Natural killer cell (primary cell): Measurements from ENCODE around the gene SOX13. TPM values are rescaled to one million over a fixed set of nuclear protein-coding genes. Genes with fewer than 3 reads are reported as not detected.
A peak's percentile ranks its signal among the peaks of the same experiment; 100 is the strongest.

Experiments used
- ATAC-seq, 3 donors: fragments of 150-1000 bp in 2 of 3; fragments of 200-7000 bp in 1 of 3; cut with Tn5 transposase; 1 replicate in 1 of 3; 2 replicates in 2 of 3; pipeline ENCODE4 v1.10.0; 2021; ENCODE audit warnings: mild to moderate bottlenecking in 2 of 3, moderate library complexity in 2 of 3
- DNase-seq, 2 donors: peaks; one replicate each; pipeline versions ENCODE4 v3.0.0 to v3.0.0-alpha.2; 2013 to 2021; ENCODE audit warnings: mixed read lengths in 1 of 2
- H3K27ac ChIP-seq: one replicate; pipeline ENCODE4 v1.5.1; 2013; ENCODE audit warnings: mild to moderate bottlenecking, low read length
- H3K27me3 ChIP-seq: one replicate; pipeline ENCODE4 v1.6.1; 2013; ENCODE audit warnings: low read length; ENCODE audit not compliant: control insufficient read depth, insufficient read depth
- H3K36me3 ChIP-seq: one replicate; pipeline ENCODE4 v1.6.1; 2013; ENCODE audit warnings: low read length; ENCODE audit not compliant: control insufficient read depth, insufficient read depth
- H3K4me1 ChIP-seq: one replicate; pipeline ENCODE4 v1.6.1; 2013; ENCODE audit warnings: low read length; ENCODE audit not compliant: control insufficient read depth, insufficient read depth
- H3K4me3 ChIP-seq: one replicate; pipeline ENCODE4 v1.5.1; 2013; ENCODE audit warnings: low read length
- H3K9me3 ChIP-seq: one replicate; pipeline ENCODE4 v1.6.1; 2013; ENCODE audit warnings: low read length; ENCODE audit not compliant: control insufficient read depth, insufficient read depth
- H3K27ac Mint-ChIP-seq, 2 donors: one replicate each; pipeline ENCODE4 v1.8.0; 2022; ENCODE audit warnings: mild to moderate bottlenecking in 2 of 2, mixed read lengths in 2 of 2, moderate library complexity in 1 of 2
- H3K27me3 Mint-ChIP-seq, 2 donors: one replicate each; pipeline ENCODE4 v1.8.0; 2022; ENCODE audit warnings: low read depth in 2 of 2, mixed read lengths in 2 of 2
- H3K36me3 Mint-ChIP-seq: one replicate; pipeline ENCODE4 v1.8.0; 2022; ENCODE audit warnings: mixed read lengths
- H3K4me1 Mint-ChIP-seq, 2 donors: one replicate each; pipeline ENCODE4 v1.8.0; 2022; ENCODE audit warnings: mixed read lengths in 2 of 2
- H3K4me3 Mint-ChIP-seq: one replicate; pipeline ENCODE4 v1.8.0; 2022; ENCODE audit warnings: mild to moderate bottlenecking, moderate library complexity, mixed read lengths
- H3K9me3 Mint-ChIP-seq, 2 donors: one replicate each; pipeline ENCODE4 v1.8.0; 2022; ENCODE audit warnings: mixed read lengths in 2 of 2
- WGBS: methylation state at CpG from one replicate; pipeline ENCODE4 v1.1.7; 2013; ENCODE audit warnings: missing lambda C conversion rate; ENCODE audit not compliant: insufficient coverage; 5-methylcytosine and 5-hydroxymethylcytosine counted together
- intact Hi-C: fragments of 100-400 bp; cut with micrococcal nuclease; formaldehyde crosslinking; loops from one replicate; pipeline ENCODE4 v1.14.2; 2022
- total RNA-seq, 4 donors: library from RNA; stranded (reverse); fragments of 120-200 nt in 1 of 4; gene quantifications; one replicate each; pipeline versions ENCODE4 v1.2.3 to v1.2.4, GENCODE V29; 2013 to 2022
- TF ChIP-seq, protein P1 (sequence below): fragments of 200-600 bp; IDR thresholded peaks from one replicate; pipeline ENCODE4 v1.8.0; 2022; ENCODE audit warnings: antibody characterized with exemption

Gene SOX13
- total RNA-seq, 3 donors from 2014 or later (not counting 1 experiment from before 2014, with no cell fraction given), result 27.3 to 44.7 (median 41.4) TPM

DNA sequence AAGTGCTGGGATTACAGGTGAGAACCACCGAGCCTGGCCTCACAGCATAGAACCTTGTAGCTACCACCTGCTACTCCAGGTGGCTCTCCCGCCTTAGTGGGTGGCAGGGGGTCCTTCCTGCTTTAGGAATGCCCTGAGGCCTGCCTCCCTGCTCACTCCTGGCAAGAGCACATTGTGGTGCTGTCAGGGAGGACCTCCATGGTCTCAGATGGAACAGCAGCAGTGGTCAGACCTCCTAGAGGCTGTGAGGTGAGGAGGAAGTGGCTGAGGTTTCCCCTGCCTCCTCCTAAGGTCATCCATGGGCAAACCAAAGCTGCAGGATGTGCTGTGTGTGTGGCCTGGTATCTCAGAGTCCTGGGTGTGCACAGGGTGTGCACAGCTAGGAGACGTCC is 6.7 kb downstream of the SOX13 start:
- ATAC-seq (peak in 2 of 3 donors; percentile 18 to 37), DNase-seq (no peak)
- Histone ChIP-seq H3K9me3 (no peaks in the 10 kb centered on the region), H3K36me3 (no peaks in the 10 kb centered on the region), H3K27me3 (no peaks in the 10 kb centered on the region), H3K4me3 (no peak overlapping the region), H3K4me1 (peaks cover 59% of the 10 kb centered on the region), H3K27ac (no peak overlapping the region)
- H3K4me1 Mint-ChIP-seq, result peaks cover 49 to 61% of the 10 kb centered on the region in 2 donors
- no peaks in the 10 kb centered on the region for H3K27me3 Mint-ChIP-seq
- H3K27ac Mint-ChIP-seq, result peak overlapping the region in 1 of 2 donors; percentile 22
- H3K36me3 Mint-ChIP-seq, result no peaks in the 10 kb centered on the region
- H3K9me3 Mint-ChIP-seq, result no peaks in the 10 kb centered on the region
- intact Hi-C loops, result no loop called here
- WGBS, result 65% methylated on average over 3 of the region's 3 CpGs
- peak overlapping the region; percentile 43 for H3K4me3 Mint-ChIP-seq
- TF ChIP-seq, protein P1, sequence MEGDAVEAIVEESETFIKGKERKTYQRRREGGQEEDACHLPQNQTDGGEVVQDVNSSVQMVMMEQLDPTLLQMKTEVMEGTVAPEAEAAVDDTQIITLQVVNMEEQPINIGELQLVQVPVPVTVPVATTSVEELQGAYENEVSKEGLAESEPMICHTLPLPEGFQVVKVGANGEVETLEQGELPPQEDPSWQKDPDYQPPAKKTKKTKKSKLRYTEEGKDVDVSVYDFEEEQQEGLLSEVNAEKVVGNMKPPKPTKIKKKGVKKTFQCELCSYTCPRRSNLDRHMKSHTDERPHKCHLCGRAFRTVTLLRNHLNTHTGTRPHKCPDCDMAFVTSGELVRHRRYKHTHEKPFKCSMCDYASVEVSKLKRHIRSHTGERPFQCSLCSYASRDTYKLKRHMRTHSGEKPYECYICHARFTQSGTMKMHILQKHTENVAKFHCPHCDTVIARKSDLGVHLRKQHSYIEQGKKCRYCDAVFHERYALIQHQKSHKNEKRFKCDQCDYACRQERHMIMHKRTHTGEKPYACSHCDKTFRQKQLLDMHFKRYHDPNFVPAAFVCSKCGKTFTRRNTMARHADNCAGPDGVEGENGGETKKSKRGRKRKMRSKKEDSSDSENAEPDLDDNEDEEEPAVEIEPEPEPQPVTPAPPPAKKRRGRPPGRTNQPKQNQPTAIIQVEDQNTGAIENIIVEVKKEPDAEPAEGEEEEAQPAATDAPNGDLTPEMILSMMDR, result no peak

DNA sequence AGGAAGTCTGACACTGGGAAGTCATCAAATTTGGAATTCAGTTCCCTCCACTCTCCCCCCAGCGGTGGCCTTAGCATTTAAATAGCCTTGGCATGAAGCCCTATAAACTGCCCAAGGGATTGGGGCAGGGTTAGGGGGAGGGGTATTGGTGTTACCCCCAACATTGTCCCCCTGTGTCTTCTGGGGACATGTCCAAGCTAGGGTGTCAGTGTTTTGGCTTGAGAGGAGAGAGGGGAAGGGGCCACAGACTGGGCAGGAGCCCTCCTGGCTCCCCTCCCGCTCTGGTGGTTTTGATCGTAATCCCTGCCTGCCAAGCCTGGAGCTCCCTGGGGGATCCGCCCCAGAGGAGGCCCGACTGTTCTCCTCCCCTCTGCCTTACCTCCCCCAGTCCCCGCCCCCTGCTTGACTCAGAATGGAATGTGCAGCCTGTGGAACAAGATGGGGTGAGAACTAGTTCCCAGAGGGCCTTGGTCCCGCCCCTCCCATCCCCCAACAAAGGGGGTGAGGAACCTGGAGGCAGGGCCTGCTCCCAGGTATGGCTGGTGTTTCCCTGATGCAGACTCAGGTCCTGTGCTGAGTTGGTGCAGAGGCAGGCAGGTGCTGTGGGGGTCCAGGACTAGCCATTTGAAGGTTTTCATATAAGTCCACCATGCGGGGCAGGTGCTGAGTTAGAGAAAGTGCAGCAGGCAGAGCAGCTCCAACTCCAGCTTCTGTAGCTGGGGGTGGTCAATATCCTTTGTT is 7.4 kb downstream of the SOX13 start:
- peaks cover 55% of the 10 kb centered on the region for H3K4me1 ChIP-seq
- TF ChIP-seq, protein P1, result no peak
- H3K27me3 ChIP-seq, result no peaks in the 10 kb centered on the region
- H3K27ac ChIP-seq, result no peak overlapping the region
- peaks cover 49 to 61% of the 10 kb centered on the region in 2 donors for H3K4me1 Mint-ChIP-seq
- no peaks in the 10 kb centered on the region for H3K36me3 Mint-ChIP-seq
- no peak overlapping the region for H3K4me3 Mint-ChIP-seq
- H3K27ac Mint-ChIP-seq, result peak overlapping the region in 1 of 2 donors; percentile 22
- H3K9me3 ChIP-seq, result no peaks in the 10 kb centered on the region
- H3K27me3 Mint-ChIP-seq, result no peaks in the 10 kb centered on the region
- intact Hi-C loops, result no loop called here
- DNase-seq (no peak), ATAC-seq (no peak)
- no peaks in the 10 kb centered on the region for H3K36me3 ChIP-seq
- no peaks in the 10 kb centered on the region for H3K9me3 Mint-ChIP-seq
- 87% methylated on average over 6 of the region's 8 CpGs for WGBS
- H3K4me3 ChIP-seq, result no peak overlapping the region

DNA sequence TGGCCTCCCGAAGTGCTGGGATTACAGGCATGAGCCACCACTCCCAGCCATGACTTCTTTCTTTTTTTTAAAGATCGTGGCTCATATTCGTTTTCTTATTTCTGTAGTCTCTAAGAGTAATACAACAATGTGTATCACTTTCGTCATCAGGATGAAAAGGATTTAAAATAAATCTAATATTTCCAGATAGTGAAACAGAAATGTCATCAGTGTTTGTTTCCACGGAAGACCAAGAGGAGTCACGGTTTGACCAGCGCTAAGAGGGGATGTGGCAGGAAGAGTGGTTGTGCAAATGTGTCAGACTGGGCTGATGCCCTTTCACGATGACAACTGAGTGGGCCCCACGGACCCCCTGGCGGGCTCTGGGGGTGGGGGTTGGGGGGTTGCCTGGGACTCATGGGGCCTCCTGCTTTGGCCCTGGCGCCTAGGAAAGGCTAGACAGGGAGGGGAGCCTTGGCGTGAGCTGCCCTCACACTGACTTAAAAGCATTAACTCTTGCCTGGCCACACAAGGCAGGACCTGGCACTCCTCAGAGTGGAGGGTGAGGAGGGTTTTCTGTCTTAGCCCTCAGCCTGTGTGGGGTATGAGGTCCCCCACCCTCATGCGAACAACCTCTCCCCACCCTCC is 8.4 kb downstream of the SOX13 start:
- ATAC-seq, result peak in 1 of 3 donors; percentile 42
- no peak overlapping the region for H3K27ac ChIP-seq
- TF ChIP-seq, protein P1, result no peak
- Mint-ChIP-seq H3K4me1 (peaks cover 44 to 59% of the 10 kb centered on the region in 2 donors), H3K27ac (peak overlapping the region; percentile 50 to 67), H3K36me3 (no peaks in the 10 kb centered on the region), H3K4me3 (peak overlapping the region; percentile 46), H3K9me3 (no peaks in the 10 kb centered on the region), H3K27me3 (no peaks in the 10 kb centered on the region)
- H3K9me3 ChIP-seq, result no peaks in the 10 kb centered on the region
- H3K4me3 ChIP-seq, result no peak overlapping the region
- no peak for DNase-seq
- H3K27me3 ChIP-seq, result no peaks in the 10 kb centered on the region
- no peaks in the 10 kb centered on the region for H3K36me3 ChIP-seq
- intact Hi-C loops, result no loop called here
- 50% methylated on average over 12 of the region's 13 CpGs for WGBS
- H3K4me1 ChIP-seq, result peaks cover 54% of the 10 kb centered on the region
